Measurements from ENCODE around the gene SP6.

Gene SP6

DNA sequence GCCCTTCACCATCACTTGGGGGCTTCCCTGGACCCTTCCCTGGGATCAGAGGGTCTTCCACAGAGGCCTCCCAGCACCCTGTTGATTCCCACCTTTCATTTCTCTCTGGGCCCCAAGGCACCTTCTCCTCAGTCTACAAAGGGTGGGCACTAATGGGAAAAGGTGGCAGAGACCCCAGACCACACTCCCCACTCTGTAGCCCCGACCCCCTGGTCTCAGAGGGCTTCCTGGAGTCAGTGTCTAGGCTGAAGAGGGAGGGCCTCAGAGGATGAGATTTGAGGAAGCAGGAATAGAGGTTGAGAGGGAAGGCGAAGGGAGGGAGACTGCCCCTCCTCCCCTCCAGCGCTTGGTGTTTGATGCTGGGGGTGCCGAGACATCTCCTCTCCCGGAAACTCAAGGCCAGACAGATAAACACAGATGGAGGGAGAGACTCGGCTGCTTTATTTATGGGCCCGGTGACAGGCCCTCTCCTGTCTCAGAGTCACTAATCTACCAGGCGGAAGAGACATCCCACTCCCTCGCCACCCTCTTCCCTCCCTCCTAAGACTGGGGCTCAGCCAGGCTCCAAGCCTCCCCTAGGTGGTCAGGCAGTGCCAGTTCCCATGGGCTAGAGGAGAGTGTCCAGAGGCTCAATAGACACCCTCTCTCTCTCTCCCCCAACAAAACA, 26.5 kb upstream of the SP6 start:
- Histone ChIP-seq H3K36me3 (ENCODE audit: control insufficient read depth, low read depth, low read length) (no peaks in the 10 kb centered on the region), H3K9ac (ENCODE audit: low read length) (no peak overlapping the region), H3K4me1 (ENCODE audit: control insufficient read depth, low read depth, low read length) (peaks cover 28% of the 10 kb centered on the region), H3K27ac (ENCODE audit: low read length) (no peak overlapping the region), H3K9me3 (ENCODE audit: control insufficient read depth, low read depth, low read length) (no peaks in the 10 kb centered on the region), H3K27me3 (ENCODE audit: control insufficient read depth, insufficient read depth, low read length) (peaks cover 4% of the 10 kb centered on the region), H3K4me3 (ENCODE audit: low read length) (no peak overlapping the region)

DNA sequence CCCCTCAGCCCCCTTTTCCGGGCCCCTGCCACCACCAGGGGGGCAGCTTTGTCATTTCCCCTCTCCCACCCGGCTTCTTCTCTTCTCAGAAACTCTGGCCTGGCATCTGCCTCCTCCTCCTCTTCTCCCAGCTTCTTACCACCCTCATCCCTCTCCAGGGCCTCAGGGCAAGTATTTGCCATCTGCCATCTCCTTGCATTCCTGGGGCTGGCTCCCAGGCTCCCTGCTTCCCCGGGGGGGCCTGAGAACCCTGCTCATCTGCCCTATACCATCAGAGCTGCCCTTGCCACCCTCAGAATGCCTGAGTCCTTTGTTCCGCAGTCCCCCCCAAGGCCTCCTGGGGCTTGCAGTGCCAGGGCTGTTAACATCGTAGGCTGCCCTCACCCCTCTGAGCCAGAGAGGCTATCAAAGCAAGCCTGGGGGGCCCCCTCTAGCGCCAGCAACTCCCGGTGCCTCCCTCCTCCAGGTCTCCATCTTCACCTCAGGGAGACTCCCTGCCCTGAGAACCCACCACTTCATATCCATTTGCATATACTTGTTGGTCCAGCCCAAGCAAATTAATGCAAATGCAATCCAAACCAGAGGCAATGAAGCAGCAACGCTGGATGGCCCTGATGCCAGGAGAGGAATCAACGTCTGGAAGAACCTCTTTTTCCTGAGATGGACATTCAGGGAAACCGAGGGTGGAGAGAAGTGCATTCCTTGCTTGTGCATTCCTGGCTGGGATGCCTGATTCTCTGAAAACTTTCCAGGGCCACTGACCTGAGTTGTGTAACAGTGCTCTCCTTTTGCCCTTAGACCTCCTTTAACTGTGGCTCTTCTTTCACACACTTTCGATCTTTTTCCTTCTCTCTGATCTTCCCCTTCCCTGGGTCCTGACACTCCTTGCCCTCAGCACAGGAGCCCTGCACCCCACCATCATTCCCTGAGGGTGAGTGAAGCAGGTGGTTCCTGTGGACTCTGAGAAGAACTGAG, 24.3 kb upstream of the SP6 start:
- Histone ChIP-seq H3K27ac (ENCODE audit: low read length) (no peak overlapping the region), H3K4me1 (ENCODE audit: control insufficient read depth, low read depth, low read length) (peaks cover 37% of the 10 kb centered on the region), H3K9me3 (ENCODE audit: control insufficient read depth, low read depth, low read length) (no peaks in the 10 kb centered on the region), H3K36me3 (ENCODE audit: control insufficient read depth, low read depth, low read length) (no peaks in the 10 kb centered on the region), H3K4me3 (ENCODE audit: low read length) (no peak overlapping the region), H3K9ac (ENCODE audit: low read length) (no peak overlapping the region), H3K27me3 (ENCODE audit: control insufficient read depth, insufficient read depth, low read length) (peaks cover 22% of the 10 kb centered on the region)

DNA sequence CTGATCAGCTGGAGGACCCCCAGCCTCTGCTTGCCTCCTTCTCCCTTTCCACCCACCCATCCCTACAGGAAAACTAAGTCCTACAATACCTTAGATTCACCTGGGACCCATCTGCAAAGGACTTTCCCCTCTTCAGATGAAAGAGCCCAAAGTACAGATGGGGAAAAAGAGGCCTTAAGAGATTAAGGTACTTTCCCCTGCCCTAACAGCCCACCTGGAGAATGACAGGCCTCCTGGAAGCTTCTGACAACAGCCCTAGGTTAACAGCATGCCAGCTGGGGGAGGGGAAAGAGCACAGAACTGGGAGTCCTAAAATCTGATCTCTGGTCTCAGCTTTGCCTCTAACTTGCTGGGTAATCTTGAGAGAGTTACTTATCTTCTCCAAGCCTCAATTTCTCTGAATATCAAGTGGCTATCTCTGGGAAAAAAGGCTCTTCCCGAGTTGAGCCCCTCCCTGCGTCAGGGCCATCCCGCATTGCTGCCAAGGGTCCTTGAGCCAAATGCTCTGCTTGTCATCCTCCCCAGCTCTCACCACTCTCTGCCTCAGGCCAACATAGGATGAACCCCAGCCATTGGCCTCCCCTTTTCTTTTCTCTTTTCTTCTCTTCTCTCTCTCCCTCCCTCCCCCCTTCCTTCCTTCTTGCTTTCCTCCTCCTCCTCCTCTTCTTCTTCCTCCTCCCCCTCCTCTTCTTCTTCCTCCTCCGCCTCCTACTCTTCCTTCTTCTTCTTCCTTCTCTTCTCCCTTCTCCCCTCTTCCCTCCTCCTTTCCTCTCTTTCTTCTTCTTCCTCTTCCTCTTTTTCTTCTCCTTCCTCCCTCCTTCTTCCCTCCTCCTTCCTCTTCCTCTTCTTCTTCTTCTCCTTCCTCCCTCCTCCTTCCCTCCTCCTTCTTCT, 22.5 kb upstream of the SP6 start:
- peaks cover 47% of the 10 kb centered on the region for H3K4me1 ChIP-seq (ENCODE audit: control insufficient read depth, low read depth, low read length)
- H3K4me3 ChIP-seq (ENCODE audit: low read length): peak overlapping the region; percentile 51
- H3K9ac ChIP-seq (ENCODE audit: low read length): no peak overlapping the region
- H3K36me3 ChIP-seq (ENCODE audit: control insufficient read depth, low read depth, low read length): no peaks in the 10 kb centered on the region
- H3K9me3 ChIP-seq (ENCODE audit: control insufficient read depth, low read depth, low read length): no peaks in the 10 kb centered on the region
- H3K27me3 ChIP-seq (ENCODE audit: control insufficient read depth, insufficient read depth, low read length): peaks cover 32% of the 10 kb centered on the region
- H3K27ac ChIP-seq (ENCODE audit: low read length): no peak overlapping the region

DNA sequence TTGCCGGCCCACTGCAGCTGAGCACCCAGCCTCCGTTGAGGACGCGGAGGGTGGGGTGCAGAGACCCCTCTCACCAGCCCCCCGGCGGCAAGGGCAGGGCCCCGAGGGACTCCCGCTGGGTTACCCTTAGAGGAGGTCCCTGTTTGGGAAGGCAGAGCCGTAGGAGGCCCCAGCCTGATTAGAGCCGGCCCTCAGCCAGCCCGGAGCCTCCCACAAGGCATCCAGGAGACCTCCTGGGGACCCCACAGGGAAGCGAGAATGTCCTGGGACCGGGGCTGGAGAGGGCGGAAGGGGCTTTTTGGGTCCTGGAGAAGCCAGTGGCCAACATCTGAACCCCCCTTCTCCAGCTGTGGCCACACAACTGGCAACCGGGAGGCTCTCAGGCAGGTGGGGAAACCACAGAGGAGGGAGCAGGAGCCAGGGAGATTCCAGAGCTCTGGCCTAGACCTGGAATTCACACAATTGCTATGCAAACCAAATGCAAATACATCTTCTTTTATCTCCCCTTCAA, 21.7 kb upstream of the SP6 start:
- no peak overlapping the region for H3K27ac ChIP-seq (ENCODE audit: low read length)
- H3K4me1 ChIP-seq (ENCODE audit: control insufficient read depth, low read depth, low read length): peaks cover 42% of the 10 kb centered on the region
- H3K9me3 ChIP-seq (ENCODE audit: control insufficient read depth, low read depth, low read length): no peaks in the 10 kb centered on the region
- peak overlapping the region; percentile 51 for H3K4me3 ChIP-seq (ENCODE audit: low read length)
- H3K9ac ChIP-seq (ENCODE audit: low read length): no peak overlapping the region
- peaks cover 29% of the 10 kb centered on the region for H3K27me3 ChIP-seq (ENCODE audit: control insufficient read depth, insufficient read depth, low read length)
- no peaks in the 10 kb centered on the region for H3K36me3 ChIP-seq (ENCODE audit: control insufficient read depth, low read depth, low read length)

DNA sequence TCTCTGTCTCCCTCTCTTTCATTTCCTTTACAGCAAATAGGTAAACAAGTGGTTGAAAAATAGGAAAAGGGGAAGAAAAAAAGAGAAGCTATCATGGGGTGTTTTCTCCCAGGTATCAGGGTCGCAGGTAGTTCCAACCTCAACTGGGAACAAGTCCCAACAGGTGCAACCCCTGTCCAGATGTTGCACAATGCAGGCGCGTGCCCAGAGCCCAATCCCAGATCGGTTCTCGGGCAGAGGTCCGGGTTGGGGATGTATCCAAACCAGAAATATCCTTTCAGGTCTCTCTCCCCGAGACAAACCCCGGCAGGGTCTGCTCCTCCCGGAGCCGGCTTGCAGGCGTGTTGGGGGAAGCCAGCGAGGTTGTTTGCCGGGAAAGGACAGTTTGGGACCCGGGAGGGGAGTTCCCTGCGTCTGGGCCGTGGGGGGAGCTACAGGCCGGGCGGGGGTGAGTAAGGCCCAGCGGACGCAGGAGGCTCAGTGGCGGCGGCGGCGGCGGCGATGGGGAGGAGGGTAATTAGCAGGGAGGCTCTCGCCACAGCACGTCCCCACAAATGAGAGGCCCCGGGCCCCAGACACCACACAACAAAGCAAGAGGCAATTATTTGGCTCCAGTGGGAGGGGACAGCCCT, 21.2 kb upstream of the SP6 start:
- peaks cover 42% of the 10 kb centered on the region for H3K4me1 ChIP-seq (ENCODE audit: control insufficient read depth, low read depth, low read length)
- no peak overlapping the region for H3K9ac ChIP-seq (ENCODE audit: low read length)
- H3K36me3 ChIP-seq (ENCODE audit: control insufficient read depth, low read depth, low read length): no peaks in the 10 kb centered on the region
- H3K9me3 ChIP-seq (ENCODE audit: control insufficient read depth, low read depth, low read length): no peaks in the 10 kb centered on the region
- H3K27me3 ChIP-seq (ENCODE audit: control insufficient read depth, insufficient read depth, low read length): peaks cover 29% of the 10 kb centered on the region
- no peak overlapping the region for H3K27ac ChIP-seq (ENCODE audit: low read length)
- H3K4me3 ChIP-seq (ENCODE audit: low read length): peak overlapping the region; percentile 51

DNA sequence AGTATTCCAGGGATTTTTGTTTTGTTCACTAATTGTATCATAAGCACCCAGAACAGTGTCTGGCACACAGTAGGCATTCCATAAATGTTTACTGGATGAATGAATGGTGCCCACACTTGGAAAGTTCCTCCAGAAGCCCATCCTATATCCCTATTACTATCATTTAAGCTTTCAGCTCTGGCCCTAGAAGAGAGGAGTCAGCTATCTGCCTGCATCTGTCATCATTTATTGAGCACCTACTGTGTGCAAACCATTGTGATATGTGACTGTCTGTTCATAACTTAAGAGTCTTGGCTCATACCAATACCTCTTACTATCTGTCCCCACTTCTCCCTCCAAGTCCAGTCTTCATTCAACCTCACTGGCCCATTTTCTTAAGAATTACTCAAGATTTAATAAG, 20.1 kb upstream of the SP6 start:
- Histone ChIP-seq H3K27ac (ENCODE audit: low read length) (no peak overlapping the region), H3K4me3 (ENCODE audit: low read length) (no peak overlapping the region), H3K36me3 (ENCODE audit: control insufficient read depth, low read depth, low read length) (no peaks in the 10 kb centered on the region), H3K4me1 (ENCODE audit: control insufficient read depth, low read depth, low read length) (peaks cover 42% of the 10 kb centered on the region), H3K9ac (ENCODE audit: low read length) (no peak overlapping the region), H3K9me3 (ENCODE audit: control insufficient read depth, low read depth, low read length) (no peaks in the 10 kb centered on the region), H3K27me3 (ENCODE audit: control insufficient read depth, insufficient read depth, low read length) (peaks cover 29% of the 10 kb centered on the region)

DNA sequence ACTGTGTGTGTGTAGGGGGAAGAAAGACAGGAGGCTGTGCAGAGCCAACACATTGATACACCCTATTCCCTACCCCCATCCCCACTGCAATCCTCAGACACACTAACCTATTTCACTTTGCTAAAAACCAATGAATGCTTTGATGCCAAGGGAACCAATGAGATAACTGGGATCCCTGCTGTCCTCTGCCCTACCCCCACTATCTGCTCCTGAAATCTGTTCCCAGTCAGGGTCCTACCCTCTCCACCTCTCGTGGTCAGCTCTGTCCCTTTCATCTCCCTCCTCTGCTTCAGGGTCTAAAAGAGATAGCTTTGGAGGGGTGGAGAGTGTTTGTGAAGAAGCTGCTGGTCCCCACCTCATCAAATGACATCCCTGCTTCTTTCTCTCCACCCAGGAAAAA, 19.1 kb upstream of the SP6 start:
- peaks cover 37% of the 10 kb centered on the region for H3K4me1 ChIP-seq (ENCODE audit: control insufficient read depth, low read depth, low read length)
- H3K36me3 ChIP-seq (ENCODE audit: control insufficient read depth, low read depth, low read length): no peaks in the 10 kb centered on the region
- H3K27me3 ChIP-seq (ENCODE audit: control insufficient read depth, insufficient read depth, low read length): peaks cover 29% of the 10 kb centered on the region
- H3K9me3 ChIP-seq (ENCODE audit: control insufficient read depth, low read depth, low read length): no peaks in the 10 kb centered on the region
- H3K27ac ChIP-seq (ENCODE audit: low read length): no peak overlapping the region
- no peak overlapping the region for H3K9ac ChIP-seq (ENCODE audit: low read length)
- H3K4me3 ChIP-seq (ENCODE audit: low read length): no peak overlapping the region

DNA sequence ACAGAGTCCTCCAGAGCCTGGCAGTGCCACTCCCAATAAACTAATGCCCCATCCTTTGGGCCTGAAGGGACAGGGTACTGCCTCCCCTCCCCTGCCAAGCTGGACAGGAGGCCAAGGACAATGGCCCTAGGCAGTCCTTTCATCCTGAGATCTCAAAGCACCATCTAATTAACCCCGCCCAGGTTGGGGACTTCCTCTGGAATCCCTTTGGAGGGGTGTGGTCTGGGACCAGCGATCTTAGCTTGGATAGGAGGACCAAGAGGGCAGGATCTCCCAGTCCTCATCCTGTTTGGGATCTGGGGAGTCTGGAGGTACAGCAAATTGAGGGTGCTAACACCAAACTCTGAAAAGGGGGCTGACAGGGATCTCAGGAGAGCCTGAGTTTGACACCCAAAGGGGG, 18.2 kb upstream of the SP6 start:
- Histone ChIP-seq H3K4me1 (ENCODE audit: control insufficient read depth, low read depth, low read length) (peaks cover 33% of the 10 kb centered on the region), H3K4me3 (ENCODE audit: low read length) (no peak overlapping the region), H3K36me3 (ENCODE audit: control insufficient read depth, low read depth, low read length) (no peaks in the 10 kb centered on the region), H3K27ac (ENCODE audit: low read length) (no peak overlapping the region), H3K27me3 (ENCODE audit: control insufficient read depth, insufficient read depth, low read length) (peaks cover 29% of the 10 kb centered on the region), H3K9ac (ENCODE audit: low read length) (no peak overlapping the region), H3K9me3 (ENCODE audit: control insufficient read depth, low read depth, low read length) (no peaks in the 10 kb centered on the region)

DNA sequence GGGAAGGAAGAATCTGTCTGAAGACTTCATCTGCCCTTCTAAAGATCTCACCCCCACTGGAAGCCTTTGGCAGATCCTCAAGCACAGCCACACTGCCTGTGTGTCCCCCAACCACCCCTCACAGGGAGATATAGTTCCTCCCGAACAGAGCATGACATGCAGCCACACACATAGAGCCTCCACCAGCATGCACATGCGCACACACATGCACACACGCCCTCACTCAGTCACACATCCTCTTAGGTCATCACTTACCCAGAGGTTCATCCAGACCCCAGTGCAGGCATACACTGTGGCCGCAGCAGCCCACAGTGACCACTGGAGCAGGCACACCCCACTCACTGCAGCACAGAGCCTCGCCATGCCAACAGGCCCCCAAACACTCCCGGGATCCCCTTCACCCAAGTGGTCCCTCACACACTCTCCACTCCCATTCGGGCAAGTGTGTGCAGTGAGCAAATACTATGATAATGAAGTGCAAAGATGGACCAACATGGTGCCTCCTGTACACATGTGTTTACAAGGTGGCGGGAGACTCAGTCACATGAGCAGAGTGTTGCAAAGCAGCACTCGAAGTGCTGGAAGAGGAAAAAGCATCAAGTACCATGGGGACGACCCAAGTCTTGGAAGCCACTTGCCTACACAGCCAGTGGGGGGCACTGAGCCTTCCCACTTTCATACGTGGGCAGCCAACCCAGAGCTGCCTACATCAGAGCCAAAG, 17.0 kb upstream of the SP6 start:
- no peak overlapping the region for H3K9ac ChIP-seq (ENCODE audit: low read length)
- H3K4me3 ChIP-seq (ENCODE audit: low read length): no peak overlapping the region
- H3K9me3 ChIP-seq (ENCODE audit: control insufficient read depth, low read depth, low read length): no peaks in the 10 kb centered on the region
- H3K36me3 ChIP-seq (ENCODE audit: control insufficient read depth, low read depth, low read length): no peaks in the 10 kb centered on the region
- peaks cover 28% of the 10 kb centered on the region for H3K4me1 ChIP-seq (ENCODE audit: control insufficient read depth, low read depth, low read length)
- H3K27ac ChIP-seq (ENCODE audit: low read length): no peak overlapping the region
- H3K27me3 ChIP-seq (ENCODE audit: control insufficient read depth, insufficient read depth, low read length): peaks cover 29% of the 10 kb centered on the region

DNA sequence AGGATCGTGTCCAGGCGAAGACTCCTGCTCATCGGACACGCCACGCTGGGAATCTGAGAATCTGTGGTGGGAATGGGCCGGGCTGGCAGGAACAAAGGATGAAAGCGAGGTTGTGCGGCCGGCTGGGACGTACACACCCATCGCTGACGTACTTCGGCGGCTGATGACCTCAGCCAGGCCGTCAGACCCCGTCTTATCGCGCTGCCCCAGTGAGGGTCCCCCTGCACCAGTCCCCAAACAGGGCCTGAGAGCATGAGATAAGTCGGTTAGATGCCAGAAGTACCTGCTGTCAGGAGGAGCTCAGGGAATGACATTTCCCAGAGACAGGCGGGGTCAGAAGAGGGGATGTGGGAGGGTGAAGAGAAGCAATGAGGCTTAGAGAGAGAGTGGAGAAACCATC, 16.0 kb upstream of the SP6 start:
- H3K27ac ChIP-seq (ENCODE audit: low read length): no peak overlapping the region

More for the DNA sequence above, 16.0 kb upstream of the SP6 start:
- Histone ChIP-seq H3K27me3 (ENCODE audit: control insufficient read depth, insufficient read depth, low read length) (peaks cover 26% of the 10 kb centered on the region), H3K4me3 (ENCODE audit: low read length) (no peak overlapping the region), H3K9me3 (ENCODE audit: control insufficient read depth, low read depth, low read length) (no peaks in the 10 kb centered on the region), H3K9ac (ENCODE audit: low read length) (no peak overlapping the region), H3K4me1 (ENCODE audit: control insufficient read depth, low read depth, low read length) (peaks cover 20% of the 10 kb centered on the region), H3K36me3 (ENCODE audit: control insufficient read depth, low read depth, low read length) (no peaks in the 10 kb centered on the region)
